H1 (cell line): ENCODE results near the gene MYBPC2. TPM values are rescaled to one million over a fixed set of nuclear protein-coding genes. Genes with fewer than 3 reads are reported as not detected.

Source experiments
- CTCF ChIA-PET: fragments of 300-600 bp; sonication (Branson Sonifier 250); formaldehyde crosslinking; loops from one replicate; lab custom pipeline; 2021; ENCODE audit not compliant: partially characterized antibody; lab: Charles Lee
- POLR2A ChIA-PET: fragments of 300-600 bp; sonication (Branson Sonifier 250); formaldehyde crosslinking; loops from one replicate; lab custom pipeline; 2021; ENCODE audit warnings: inconsistent platforms; ENCODE audit not compliant: partially characterized antibody; lab: Charles Lee
- DNase-seq, 2 experiments: peaks; one replicate each; pipeline versions ENCODE4 v3.0.0 to v3.0.0-alpha.2; 2010 to 2022; ENCODE audit warnings: low spot score in 2 of 2, low read depth in 1 of 2, mixed read lengths in 1 of 2
- FAIRE-seq: peaks from 2 replicates; lab custom pipeline; 2011; peaks lifted over from hg19 to GRCh38; lab: Jason Lieb, UNC
- H2AFZ ChIP-seq: 2 replicates; pipeline ENCODE4 v1.8.1; 2012; ENCODE audit warnings: low read length, inconsistent platforms
- H2AK5ac ChIP-seq: 2 replicates; pipeline ENCODE4 v1.6.1; 2013; ENCODE audit warnings: low read depth, low read length
- H2BK120ac ChIP-seq: replicated peaks from 2 replicates; pipeline ENCODE3; 2013; ENCODE audit warnings: low read depth, low read length, inconsistent platforms
- H2BK12ac ChIP-seq: 2 replicates; pipeline ENCODE4 v1.6.1; 2013; ENCODE audit warnings: low read depth, low read length
- H2BK15ac ChIP-seq: 2 replicates; pipeline ENCODE4 v1.6.1; 2013; ENCODE audit warnings: low read length
- H2BK20ac ChIP-seq: 2 replicates; pipeline ENCODE4 v1.6.1; 2013; ENCODE audit warnings: low read length
- H2BK5ac ChIP-seq: 2 replicates; pipeline ENCODE4 v1.6.1; 2013; ENCODE audit warnings: low read depth, low read length
- H3K14ac ChIP-seq: 2 replicates; pipeline ENCODE4 v1.6.1; 2013; ENCODE audit warnings: inconsistent platforms; ENCODE audit not compliant: insufficient read length
- H3K18ac ChIP-seq: 2 replicates; pipeline ENCODE4 v1.6.1; 2013; ENCODE audit warnings: low read length; ENCODE audit errors: extremely low read depth
- H3K23ac ChIP-seq: 2 replicates; pipeline ENCODE4 v1.6.1; 2013; ENCODE audit warnings: inconsistent platforms; ENCODE audit not compliant: insufficient read length
- H3K23me2 ChIP-seq: 2 replicates; pipeline ENCODE4 v1.6.1; 2013; ENCODE audit warnings: low read depth, low read length
- H3K27ac ChIP-seq: 2 replicates; pipeline ENCODE4 v1.6.1; 2011; ENCODE audit warnings: low read depth, low read length, inconsistent platforms
- H3K27me3 ChIP-seq, 4 experiments: replicated peaks in 1 of 4; 1 replicate in 1 of 4; 2 replicates in 3 of 4; pipeline versions ENCODE4 v1.6.1 to v1.8.1; 2011 to 2013; ENCODE audit warnings: low read length in 3 of 4, mild to moderate bottlenecking in 3 of 4, inconsistent platforms in 2 of 4, mixed read lengths in 2 of 4, moderate library complexity in 1 of 4; ENCODE audit not compliant: control insufficient read depth in 3 of 4, insufficient read depth in 3 of 4; ENCODE audit errors: extremely low read depth in 1 of 4
- H3K36me3 ChIP-seq, 4 experiments: 2 replicates each; pipeline versions ENCODE4 v1.6.1 to v1.8.1; 2011 to 2013; ENCODE audit warnings: mild to moderate bottlenecking in 4 of 4, low read length in 3 of 4, moderate library complexity in 2 of 4, control low read depth in 1 of 4, inconsistent platforms in 1 of 4; ENCODE audit not compliant: insufficient read depth in 4 of 4, control insufficient read depth in 2 of 4
- H3K4ac ChIP-seq: replicated peaks from 2 replicates; pipeline ENCODE3; 2013; ENCODE audit warnings: low read length, low read depth, mixed read lengths, inconsistent platforms; ENCODE audit not compliant: insufficient read length
- H3K4me1 ChIP-seq, 4 experiments: replicated peaks in 1 of 4; 1 replicate in 1 of 4; 2 replicates in 3 of 4; pipeline versions ENCODE4 v1.6.1 to v1.8.1; 2011 to 2013; ENCODE audit warnings: low read length in 3 of 4, inconsistent platforms in 2 of 4, mixed read lengths in 1 of 4; ENCODE audit not compliant: insufficient read depth in 4 of 4, control insufficient read depth in 3 of 4
- H3K4me2 ChIP-seq, 2 experiments: 2 replicates each; pipeline versions ENCODE4 v1.6.1 to v1.8.1; 2011 to 2013; ENCODE audit warnings: low read depth in 2 of 2, low read length in 2 of 2, control low read depth in 1 of 2, inconsistent platforms in 1 of 2, mild to moderate bottlenecking in 1 of 2; ENCODE audit not compliant: insufficient read depth in 1 of 2
- H3K4me3 ChIP-seq, 4 experiments: fragments of 200-600, 300-600 bp in 1 of 4; sonication (generic), shearing (Covaris generic), sonication (Bioruptor Twin) in 1 of 4; 2 replicates each; pipeline versions ENCODE4 v1.5.1 to v1.8.1; 2011 to 2016; ENCODE audit warnings: low read length in 4 of 4, low read depth in 3 of 4, control low read depth in 2 of 4, inconsistent platforms in 2 of 4, mild to moderate bottlenecking in 2 of 4, mixed read lengths in 1 of 4, moderate library complexity in 1 of 4; ENCODE audit not compliant: insufficient read depth in 2 of 4; ENCODE audit errors: extremely low read depth in 1 of 4
- H3K56ac ChIP-seq: replicated peaks from 2 replicates; pipeline ENCODE3; 2013; ENCODE audit warnings: low read depth, mild to moderate bottlenecking, mixed read lengths, low read length, inconsistent platforms; ENCODE audit not compliant: insufficient read length
- H3K79me1 ChIP-seq: 2 replicates; pipeline ENCODE4 v1.6.1; 2013; ENCODE audit warnings: low read depth, low read length, control low read depth
- H3K79me2 ChIP-seq, 2 experiments: 2 replicates each; pipeline versions ENCODE4 v1.6.1 to v1.8.1; 2012 to 2013; ENCODE audit warnings: low read length in 2 of 2, mild to moderate bottlenecking in 2 of 2, inconsistent platforms in 1 of 2; ENCODE audit not compliant: insufficient read depth in 2 of 2, control insufficient read depth in 1 of 2
- H3K9ac ChIP-seq, 4 experiments: replicated peaks in 1 of 4; 1 replicate in 1 of 4; 2 replicates in 3 of 4; pipeline versions ENCODE4 v1.6.1 to v1.8.1; 2011 to 2013; ENCODE audit warnings: low read depth in 3 of 4, low read length in 3 of 4, control low read depth in 2 of 4, mild to moderate bottlenecking in 2 of 4, moderate library complexity in 2 of 4, inconsistent platforms in 1 of 4; ENCODE audit errors: extremely low read depth in 1 of 4
- H3K9me3 ChIP-seq, 2 experiments: 2 replicates each; pipeline versions ENCODE4 v1.6.1 to v1.8.1; 2012 to 2013; ENCODE audit warnings: mild to moderate bottlenecking in 2 of 2, moderate library complexity in 2 of 2, control low read depth in 1 of 2, inconsistent platforms in 1 of 2, low read depth in 1 of 2, low read length in 1 of 2, mixed read lengths in 1 of 2; ENCODE audit not compliant: insufficient read depth in 2 of 2
- H4K20me1 ChIP-seq, 2 experiments: replicated peaks in 1 of 2; 2 replicates each; pipeline versions ENCODE3 to v1.8.1; 2011 to 2013; ENCODE audit warnings: inconsistent platforms in 2 of 2, low read length in 2 of 2, mild to moderate bottlenecking in 1 of 2; ENCODE audit not compliant: insufficient read depth in 2 of 2, control insufficient read depth in 1 of 2
- H4K5ac ChIP-seq: 2 replicates; pipeline ENCODE4 v1.6.1; 2013; ENCODE audit warnings: low read length, low read depth, mixed read lengths, inconsistent platforms; ENCODE audit not compliant: insufficient read length
- H4K8ac ChIP-seq: 2 replicates; pipeline ENCODE4 v1.8.0; 2013; ENCODE audit warnings: mild to moderate bottlenecking, moderate library complexity, low read length, inconsistent platforms; ENCODE audit not compliant: insufficient read depth; ENCODE audit errors: extremely low read depth
- H4K91ac ChIP-seq: replicated peaks from 2 replicates; pipeline ENCODE3; 2013; ENCODE audit warnings: low read length, mixed read lengths, inconsistent platforms; ENCODE audit not compliant: insufficient read length
- CTBP2 ChIP-seq: IDR thresholded peaks from 2 replicates; pipeline ENCODE4 v1.7.0; 2011; ENCODE audit warnings: borderline replicate concordance, mild to moderate bottlenecking, moderate library complexity, mixed read lengths, low read length; ENCODE audit not compliant: insufficient read depth, insufficient read length
- WGBS, 2 experiments: shearing (Covaris generic) in 1 of 2; methylation state at CpG; one replicate each; pipeline versions ENCODE4 v1.1.6 to v1.1.7; 2013 to 2015; ENCODE audit warnings: low lambda C conversion rate in 2 of 2, mixed read lengths in 2 of 2, inconsistent platforms in 1 of 2, low coverage in 1 of 2, missing lambda C conversion rate in 1 of 2; ENCODE audit not compliant: insufficient replicate concordance in 2 of 2, insufficient coverage in 1 of 2, insufficient read length in 1 of 2; ENCODE audit errors: extremely low coverage in 1 of 2, missing lambda C conversion rate in 1 of 2; 5-methylcytosine and 5-hydroxymethylcytosine counted together
- polyA plus RNA-seq, 7 experiments: library from polyadenylated mRNA; depleted of rRNA in 3 of 7; stranded (reverse) in 5 of 7; unstranded in 2 of 7; fragments of >200 nt in 5 of 7; fragments of 200-250 nt in 2 of 7; gene quantifications; 1 replicate in 5 of 7; 2 replicates in 1 of 7; 4 replicates in 1 of 7; pipeline versions ENCODE4 v1.2.1 to v1.2.3, GENCODE V29; 2011 to 2013; ENCODE audit warnings: missing spikeins in 2 of 7, mixed read lengths in 2 of 7
- total RNA-seq: library from RNA; stranded (reverse); fragmentation: NEBNext Ultra II Directional; extraction: Animal tissue kit (Norgen Biotek cat#: 25700); gene quantifications from 2 replicates; pipeline ENCODE4 v1.2.1, GENCODE V29; 2021

The MYBPC2 gene
- total and polyA plus RNA-seq, 2 of the 8 experiments (the other 6 are each of a cell fraction or from before 2014, with no cell fraction given) = 1.8 to 3.1 TPM

DNA sequence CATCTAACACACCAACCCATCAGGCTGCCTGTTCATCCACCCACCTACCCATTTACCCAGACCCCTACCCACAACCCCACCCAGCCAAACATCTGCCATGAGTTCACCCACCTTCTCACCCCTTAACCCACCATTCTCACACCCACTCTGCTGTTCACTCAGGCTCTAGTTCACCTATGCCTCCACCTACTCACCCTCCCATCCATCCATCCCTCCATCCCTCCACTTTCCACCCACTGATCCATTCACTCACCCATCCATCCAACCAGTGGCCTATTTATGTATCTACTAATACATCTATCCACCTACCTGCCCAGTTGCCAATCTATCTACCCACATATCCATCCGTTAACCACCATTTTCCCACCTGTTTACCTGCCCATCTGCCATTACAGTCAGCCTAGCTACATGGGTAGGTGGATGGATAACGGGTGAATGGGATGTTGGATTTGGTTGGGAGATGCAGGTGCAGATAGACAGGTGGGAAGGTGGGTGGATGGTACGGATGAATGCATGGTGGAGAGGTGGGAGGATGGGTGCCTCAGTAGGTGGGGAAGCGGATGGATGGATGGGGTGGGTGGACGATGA lies 5.3 kb downstream of the MYBPC2 start:
- 86 to 100% methylated on average over 2 to 5 of the region's 5 CpGs for WGBS, 2 experiments
- Histone ChIP-seq H2BK20ac (no peak overlapping the region), H2BK12ac (no peak overlapping the region), H2BK5ac (no peak overlapping the region), H3K27me3 (no peaks in the 10 kb centered on the region; a peak in 1 of 7 replicates), H3K56ac (no peak overlapping the region), H3K18ac (no peak overlapping the region), H4K5ac (no peak overlapping the region), H4K8ac (no peak overlapping the region), H2BK15ac (no peak overlapping the region), H2AFZ (no peak overlapping the region), H3K36me3 (no peaks in the 10 kb centered on the region), H2AK5ac (no peak overlapping the region), H2BK120ac (no peak overlapping the region), H4K91ac (no peak overlapping the region), H3K23me2 (peaks cover 4% of the 10 kb centered on the region; the same call in 1 of the 2 replicates), H3K79me1 (no peaks in the 10 kb centered on the region), H3K4me2 (no peak overlapping the region), H3K9me3 (no peaks in the 10 kb centered on the region), H3K9ac (no peak overlapping the region), H3K23ac (no peak overlapping the region), H3K4me1 (peaks cover 1 to 7% (median 2%) of the 10 kb centered on the region in 4 experiments), H3K4ac (no peak overlapping the region), H3K27ac (no peak overlapping the region), H4K20me1 (no peaks in the 10 kb centered on the region), H3K4me3 (no peak overlapping the region), H3K14ac (no peak overlapping the region), H3K79me2 (no peaks in the 10 kb centered on the region)
- DNase-seq (no peak), FAIRE-seq (no peak)
- ChIA-PET POLR2A (interaction anchor here (1.1 kb wide), 1 partner anchor 27 kb away, joined by 3 read pairs; no protein-coding TSS in a partner anchor), CTCF (interaction anchor here (1.1 kb wide), 1 partner anchor 10 kb away, joined by 6 read pairs; no protein-coding TSS in a partner anchor)
- no peak for TF ChIP-seq CTBP2
